ENCODE measurements around the gene ETV3L.
"Not testable (repeated sequence)": the region's sequence is repeated elsewhere in the genome, so short reads cannot be mapped to it uniquely, and the experiment has no call there.

Gene ETV3L

GRCh38 chr1:157105298-157105987, 5.8 kb upstream of the ETV3L start:
- no peak for DNase-seq (ENCODE audit: low read depth in 2 of 2)

DNA sequence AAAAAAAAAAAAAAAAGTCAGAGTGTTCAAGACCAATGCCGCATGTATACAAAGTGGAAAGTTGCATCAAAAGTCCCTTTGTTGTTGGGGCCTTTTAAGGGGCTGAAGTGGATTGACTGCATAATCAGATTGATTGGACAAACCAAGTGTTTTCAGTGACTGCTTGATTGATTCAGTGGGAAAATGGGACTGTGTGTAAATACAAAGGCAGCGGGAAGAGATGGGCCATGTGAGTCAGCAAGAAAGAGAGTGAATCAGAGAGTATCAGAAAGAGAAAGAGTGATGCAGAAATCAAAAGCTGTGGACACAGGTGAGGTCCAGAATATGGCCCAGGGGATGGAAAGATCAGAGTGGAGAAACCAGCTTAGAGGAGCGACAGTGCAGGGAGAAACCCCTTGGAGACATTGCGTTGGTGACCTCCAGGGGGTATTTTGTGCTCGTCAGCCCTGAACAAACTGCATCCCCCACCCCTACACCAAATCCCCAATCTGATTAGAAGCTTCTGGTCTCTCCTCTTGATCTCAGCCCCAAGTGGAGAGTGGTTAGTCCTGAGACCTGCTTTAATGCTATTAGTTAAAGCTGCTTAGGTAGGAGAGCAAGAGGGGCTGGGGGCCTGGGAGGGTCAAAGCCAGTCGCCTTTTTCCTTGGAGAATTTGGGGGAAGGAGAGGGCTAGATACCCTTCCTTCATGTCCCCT, 5.1 kb upstream of the ETV3L start:
- DNase-seq (ENCODE audit: low read depth in 2 of 2): no peak

DNA sequence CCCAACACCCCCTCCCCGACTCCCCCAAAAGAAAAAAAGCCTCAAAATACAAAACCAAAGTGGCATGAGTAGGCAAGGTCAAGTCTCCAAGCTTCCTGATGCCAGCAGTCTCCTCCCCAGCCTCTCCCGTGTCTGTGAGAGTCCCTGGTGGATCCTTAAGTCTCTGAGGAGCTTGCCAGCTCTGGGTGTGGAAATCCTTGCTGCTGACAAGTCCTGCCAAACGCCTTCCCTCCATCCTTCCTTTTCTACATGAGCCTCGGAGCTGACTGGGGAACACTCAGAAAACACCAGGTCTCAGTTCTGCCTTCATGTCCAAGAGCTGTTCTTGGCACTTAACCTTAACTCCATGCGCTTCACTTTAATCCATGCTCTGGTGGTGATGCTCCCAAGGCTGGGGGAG, 3.7 kb upstream of the ETV3L start:
- no peak for DNase-seq (ENCODE audit: low read depth in 2 of 2)

- no peak for DNase-seq (ENCODE audit: low read depth in 2 of 2)
These were observed 1.5 kb upstream of the ETV3L start for GRCh38 chr1:157101149-157101548.

GRCh38 chr1:157098987-157099632, 498 bp downstream of the ETV3L start:
- not testable (repeated sequence) for DNase-seq (ENCODE audit: low read depth in 2 of 2)

DNA sequence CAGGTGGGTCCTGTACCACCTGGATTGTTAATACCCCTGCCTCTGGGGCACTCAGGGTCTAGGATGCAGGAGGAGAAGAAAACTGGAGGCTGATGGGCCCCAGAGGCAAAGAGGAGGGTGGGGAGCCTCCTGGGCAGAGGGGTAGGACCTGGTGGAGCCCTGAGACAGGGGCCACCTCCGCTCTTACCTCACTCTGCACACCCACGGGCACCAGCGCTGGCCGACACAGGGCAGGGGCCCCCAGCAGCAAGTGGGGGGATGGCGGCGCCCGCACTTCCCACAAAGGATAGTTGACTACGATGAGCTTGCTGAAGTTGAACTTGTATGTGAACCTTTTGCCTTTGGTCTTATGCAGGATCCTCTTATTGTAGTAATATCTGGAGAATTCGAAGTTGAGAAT, 1.1 kb downstream of the ETV3L start:
- DNase-seq (ENCODE audit: low read depth in 2 of 2): no peak

- no peak for DNase-seq (ENCODE audit: low read depth in 2 of 2)
These were observed 1.9 kb downstream of the ETV3L start for GRCh38 chr1:157097692-157098091.

- no peak for DNase-seq (ENCODE audit: low read depth in 2 of 2)
These were observed 2.7 kb downstream of the ETV3L start for GRCh38 chr1:157096881-157097280.

- DNase-seq (ENCODE audit: low read depth in 2 of 2): no peak
These were observed 4.1 kb downstream of the ETV3L start for GRCh38 chr1:157095551-157095950.

DNA sequence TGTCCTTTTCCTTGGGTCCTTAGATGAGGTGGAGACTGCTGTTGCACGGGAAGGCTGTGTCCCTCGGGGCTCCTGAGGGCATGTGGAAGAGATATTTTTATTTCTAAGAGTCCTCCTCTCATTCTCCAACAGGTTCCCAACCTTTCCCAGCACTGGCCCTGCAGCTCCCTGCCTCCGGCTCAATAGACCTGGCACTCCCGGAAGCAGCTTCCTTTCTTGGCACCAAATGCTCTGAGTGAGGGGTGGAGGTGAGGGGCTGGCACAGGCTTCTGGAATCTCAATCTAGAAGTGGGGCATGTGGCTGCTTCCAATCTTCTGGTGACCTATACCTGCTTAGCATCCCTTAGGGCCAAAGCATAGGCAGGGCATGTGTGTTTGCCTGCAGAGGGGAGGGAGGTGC, 4.5 kb downstream of the ETV3L start:
- DNase-seq (ENCODE audit: low read depth in 2 of 2): no peak

DNA sequence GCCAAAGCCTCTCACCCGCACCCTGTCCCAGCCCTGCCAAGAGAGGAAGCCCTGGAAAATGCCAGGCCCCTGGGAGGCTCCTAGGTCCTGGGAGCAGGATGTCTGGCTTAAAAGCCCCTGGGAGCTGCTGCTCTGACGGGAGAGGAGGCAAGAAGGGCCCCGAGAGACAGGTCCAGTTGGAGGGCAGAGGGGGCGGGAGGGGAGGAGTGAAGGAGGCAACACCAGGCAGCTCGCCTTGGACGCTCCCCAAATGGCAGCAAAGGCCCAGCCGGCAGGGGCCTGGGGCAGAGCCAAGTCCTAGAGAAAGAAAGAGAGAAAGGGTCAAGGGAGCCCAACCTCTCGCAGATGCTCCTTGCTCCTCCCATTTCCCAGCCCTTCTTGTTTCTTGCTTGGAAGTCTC, 6.8 kb downstream of the ETV3L start:
- no peak for DNase-seq (ENCODE audit: low read depth in 2 of 2)

DNA sequence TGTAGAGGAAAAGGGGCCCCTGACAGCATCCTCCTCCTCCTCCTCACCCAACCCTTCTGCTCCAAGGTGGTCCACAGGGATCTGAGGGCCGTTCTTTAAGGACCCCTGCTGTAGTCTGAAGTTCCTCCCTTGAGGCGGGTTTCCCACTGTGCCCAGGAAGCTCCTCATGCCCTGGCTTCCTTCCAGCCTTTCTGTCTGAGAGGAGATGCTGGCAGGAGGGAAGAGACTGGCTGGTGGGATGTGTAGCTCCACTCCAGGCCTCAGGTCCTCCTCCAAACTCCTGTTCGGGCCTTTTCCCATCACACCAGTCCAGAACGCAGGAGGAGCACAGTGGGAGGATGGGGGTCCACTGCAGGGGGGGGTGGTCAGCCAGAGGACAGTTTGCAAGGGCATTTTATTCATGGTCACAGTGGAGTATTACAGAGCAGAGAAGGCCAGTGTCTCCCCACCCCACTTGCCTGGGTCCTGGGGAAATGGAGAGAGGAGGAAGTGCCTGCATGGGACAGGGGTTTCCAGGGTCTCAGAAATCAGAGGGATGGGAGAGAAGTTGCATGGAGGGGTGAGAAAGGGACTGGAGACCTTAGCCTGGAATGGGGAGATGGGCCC, 7.8 kb downstream of the ETV3L start:
- no peak for DNase-seq (ENCODE audit: low read depth in 2 of 2)

GRCh38 chr1:157091186-157091585, 8.4 kb downstream of the ETV3L start:
- no peak for DNase-seq (ENCODE audit: low read depth in 2 of 2)

- no peak for DNase-seq (ENCODE audit: low read depth in 2 of 2)
These were observed 8.8 kb downstream of the ETV3L start for GRCh38 chr1:157090771-157091170.

- DNase-seq (ENCODE audit: low read depth in 2 of 2): peak; percentile 65 to 88
These were observed 9.4 kb downstream of the ETV3L start for GRCh38 chr1:157090196-157090647.

GRCh38 chr1:157089789-157090188, 9.8 kb downstream of the ETV3L start:
- DNase-seq (ENCODE audit: low read depth in 2 of 2): no peak

DNA sequence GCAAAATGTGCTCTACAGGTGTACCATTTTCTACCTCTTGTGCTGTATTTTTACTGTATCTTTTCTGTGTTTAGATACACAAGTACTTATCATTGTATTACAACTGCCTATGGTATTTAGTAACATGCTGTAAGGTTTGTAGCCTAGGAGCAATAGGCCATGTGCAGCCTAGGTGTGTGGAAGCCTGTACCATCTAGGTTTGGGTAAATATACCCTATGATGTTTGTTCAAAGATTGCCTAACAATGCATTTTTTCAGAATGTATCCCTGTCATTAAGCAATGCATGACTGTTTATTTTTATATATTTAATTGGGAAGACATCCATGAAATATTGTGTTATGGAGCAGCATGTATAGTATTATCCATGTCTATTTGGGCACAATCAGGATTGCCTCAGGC, 11.0 kb downstream of the ETV3L start:
- DNase-seq (ENCODE audit: low read depth in 2 of 2): no peak

DNA sequence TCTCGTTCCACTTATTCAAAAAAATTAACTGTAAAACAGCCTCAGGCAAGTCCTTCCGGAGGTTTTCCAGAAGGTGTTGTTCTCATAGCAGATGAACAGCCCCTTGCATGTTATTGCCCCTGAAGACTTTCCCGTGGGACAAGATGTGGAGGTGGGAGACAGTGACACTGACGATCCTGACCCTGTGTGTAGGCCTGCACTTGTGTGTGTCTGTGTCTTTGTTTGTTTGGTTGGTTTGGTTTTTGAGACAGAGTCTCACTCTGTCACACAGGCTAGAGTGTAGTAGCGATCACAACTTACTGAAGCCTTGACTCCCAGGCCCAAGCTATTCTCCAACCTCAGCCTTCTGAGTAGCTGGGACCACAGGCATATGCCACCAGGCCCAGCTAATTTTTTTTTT, 12.6 kb downstream of the ETV3L start:
- DNase-seq (ENCODE audit: low read depth in 2 of 2): no peak

DNA sequence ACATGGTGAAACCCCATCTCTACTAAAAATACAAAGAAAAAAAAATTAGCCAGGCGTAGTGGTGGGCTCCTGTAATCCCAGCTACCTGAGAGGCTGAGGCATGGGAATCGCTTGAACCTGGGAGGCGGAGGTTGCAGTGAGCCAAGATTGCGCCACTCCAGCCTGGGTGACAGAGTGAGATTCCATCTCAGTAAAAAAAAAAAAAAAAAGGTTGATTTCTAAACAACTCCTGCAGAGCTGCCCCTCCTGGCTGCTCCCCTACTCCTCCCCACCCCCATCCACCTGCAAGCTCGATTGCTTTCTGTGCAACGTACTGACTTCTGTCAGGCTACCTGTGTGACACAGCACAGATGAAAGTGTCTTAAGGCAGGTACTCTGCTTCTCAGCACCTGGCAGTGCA, 13.3 kb downstream of the ETV3L start:
- DNase-seq (ENCODE audit: low read depth in 2 of 2): no peak

DNA sequence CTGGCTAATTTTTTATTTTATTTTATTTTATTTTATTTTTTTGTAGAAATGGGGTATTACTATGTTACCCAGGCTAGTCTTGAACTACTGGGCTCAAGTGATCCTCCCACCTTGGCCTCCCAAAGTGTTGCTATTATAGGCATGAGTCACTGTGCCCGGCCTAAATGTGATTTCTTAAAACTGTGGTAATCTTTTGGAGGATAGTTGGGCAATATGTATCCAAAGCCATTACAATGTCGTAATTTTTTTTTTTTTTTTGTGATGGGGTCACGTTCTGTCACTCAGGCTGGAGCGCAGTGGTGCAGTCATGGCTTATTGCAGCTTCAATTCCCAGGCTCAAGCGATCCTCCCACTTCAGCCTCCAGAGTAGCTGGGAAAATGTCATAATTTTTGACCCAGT, 14.2 kb downstream of the ETV3L start:
- DNase-seq (ENCODE audit: low read depth in 2 of 2): no peak

GRCh38 chr1:157084720-157085119, 14.9 kb downstream of the ETV3L start:
- no peak for DNase-seq (ENCODE audit: low read depth in 2 of 2)

GRCh38 chr1:157081707-157082106, 17.9 kb downstream of the ETV3L start:
- DNase-seq (ENCODE audit: low read depth in 2 of 2): no peak

- no peak for DNase-seq (ENCODE audit: low read depth in 2 of 2)
These were observed 18.9 kb downstream of the ETV3L start for GRCh38 chr1:157080714-157081113.

All from stimulated activated CD8-positive, alpha-beta memory T cell treated with anti-CD3 and anti-CD28 coated beads, Interleukin-7, amount 100 ng/mL, for 1 hour (primary cell).